Measurements from ENCODE around the gene SYTL2. TPM values are rescaled to one million over a fixed set of nuclear protein-coding genes. Genes with fewer than 3 reads are reported as not detected.

SYTL2 gene
- total RNA-seq, 1 experiment from 2014 or later = 132 TPM

DNA sequence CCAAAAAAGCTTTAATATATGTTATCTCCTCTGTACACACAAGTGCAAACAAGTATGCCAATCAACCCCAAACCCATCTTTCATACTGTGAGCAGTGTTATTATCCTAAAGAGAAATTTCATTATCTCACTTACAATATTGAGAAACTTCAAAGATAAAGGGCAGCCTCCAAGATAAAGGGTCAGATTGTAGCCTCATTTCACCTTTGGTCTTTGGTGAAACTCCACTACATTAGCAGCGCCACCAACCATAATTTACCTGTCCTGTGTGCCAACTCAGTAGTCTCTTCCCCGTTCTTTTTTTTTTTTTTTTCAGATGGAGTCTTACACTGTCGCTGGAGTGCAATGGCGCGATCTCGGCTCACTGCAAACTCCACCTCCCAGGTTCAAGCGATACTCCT is 9.4 kb downstream of the SYTL2 start:
- Histone ChIP-seq H3K27ac (ENCODE audit: low read length) (no peak overlapping the region), H3K4me1 (ENCODE audit: control insufficient read depth, insufficient read depth, low read length) (peaks cover 53% of the 10 kb centered on the region), H3K4me3 (ENCODE audit: low read depth in 2 of 2, low read length in 2 of 2) (no peak overlapping the region), H3K36me3 (ENCODE audit: control insufficient read depth, insufficient read depth, low read length) (no peaks in the 10 kb centered on the region; the same call in 1 of the 2 replicates), H3K9me3 (ENCODE audit: control insufficient read depth, insufficient read depth, low read depth, low read length) (no peaks in the 10 kb centered on the region), H3K27me3 (ENCODE audit: control insufficient read depth, insufficient read depth, low read length) (no peaks in the 10 kb centered on the region)
- ChIA-PET CTCF (no interaction called here), POLR2A (no interaction called here)
- ATAC-seq (no peak), DNase-seq (ENCODE audit: low read depth, low spot score) (no peak)
- intact Hi-C loops (cut with micrococcal nuclease; ENCODE audit: unreplicated experiment) (no loop called here), in situ Hi-C loops (cut with HindIII; ENCODE audit: low pct_unique_long_range_greater_than_20kb, low sequenced_read_pairs) (no loop called here)
- BruUV-seq (replicated peaks) = no TSS peak
- TF ChIP-seq, protein P1, sequence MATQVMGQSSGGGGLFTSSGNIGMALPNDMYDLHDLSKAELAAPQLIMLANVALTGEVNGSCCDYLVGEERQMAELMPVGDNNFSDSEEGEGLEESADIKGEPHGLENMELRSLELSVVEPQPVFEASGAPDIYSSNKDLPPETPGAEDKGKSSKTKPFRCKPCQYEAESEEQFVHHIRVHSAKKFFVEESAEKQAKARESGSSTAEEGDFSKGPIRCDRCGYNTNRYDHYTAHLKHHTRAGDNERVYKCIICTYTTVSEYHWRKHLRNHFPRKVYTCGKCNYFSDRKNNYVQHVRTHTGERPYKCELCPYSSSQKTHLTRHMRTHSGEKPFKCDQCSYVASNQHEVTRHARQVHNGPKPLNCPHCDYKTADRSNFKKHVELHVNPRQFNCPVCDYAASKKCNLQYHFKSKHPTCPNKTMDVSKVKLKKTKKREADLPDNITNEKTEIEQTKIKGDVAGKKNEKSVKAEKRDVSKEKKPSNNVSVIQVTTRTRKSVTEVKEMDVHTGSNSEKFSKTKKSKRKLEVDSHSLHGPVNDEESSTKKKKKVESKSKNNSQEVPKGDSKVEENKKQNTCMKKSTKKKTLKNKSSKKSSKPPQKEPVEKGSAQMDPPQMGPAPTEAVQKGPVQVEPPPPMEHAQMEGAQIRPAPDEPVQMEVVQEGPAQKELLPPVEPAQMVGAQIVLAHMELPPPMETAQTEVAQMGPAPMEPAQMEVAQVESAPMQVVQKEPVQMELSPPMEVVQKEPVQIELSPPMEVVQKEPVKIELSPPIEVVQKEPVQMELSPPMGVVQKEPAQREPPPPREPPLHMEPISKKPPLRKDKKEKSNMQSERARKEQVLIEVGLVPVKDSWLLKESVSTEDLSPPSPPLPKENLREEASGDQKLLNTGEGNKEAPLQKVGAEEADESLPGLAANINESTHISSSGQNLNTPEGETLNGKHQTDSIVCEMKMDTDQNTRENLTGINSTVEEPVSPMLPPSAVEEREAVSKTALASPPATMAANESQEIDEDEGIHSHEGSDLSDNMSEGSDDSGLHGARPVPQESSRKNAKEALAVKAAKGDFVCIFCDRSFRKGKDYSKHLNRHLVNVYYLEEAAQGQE (IDR thresholded peaks at IDR 0.05; ENCODE audit: insufficient read depth in 1 of 2, low read depth in 2 of 2, low read length in 1 of 2) = no peak
- TF ChIP-seq TCF7L2 (IDR thresholded peaks at IDR 0.05; ENCODE audit: low read depth, low read length) = no peak
- TF ChIP-seq POLR2AphosphoS5 (IDR thresholded peaks at IDR 0.05; ENCODE audit: low read depth, low read length) = no peak
- TF ChIP-seq SIN3A (IDR thresholded peaks at IDR 0.05; ENCODE audit: borderline replicate concordance, insufficient read depth, low read depth, low read length) = no peak
- TF ChIP-seq, protein P2, sequence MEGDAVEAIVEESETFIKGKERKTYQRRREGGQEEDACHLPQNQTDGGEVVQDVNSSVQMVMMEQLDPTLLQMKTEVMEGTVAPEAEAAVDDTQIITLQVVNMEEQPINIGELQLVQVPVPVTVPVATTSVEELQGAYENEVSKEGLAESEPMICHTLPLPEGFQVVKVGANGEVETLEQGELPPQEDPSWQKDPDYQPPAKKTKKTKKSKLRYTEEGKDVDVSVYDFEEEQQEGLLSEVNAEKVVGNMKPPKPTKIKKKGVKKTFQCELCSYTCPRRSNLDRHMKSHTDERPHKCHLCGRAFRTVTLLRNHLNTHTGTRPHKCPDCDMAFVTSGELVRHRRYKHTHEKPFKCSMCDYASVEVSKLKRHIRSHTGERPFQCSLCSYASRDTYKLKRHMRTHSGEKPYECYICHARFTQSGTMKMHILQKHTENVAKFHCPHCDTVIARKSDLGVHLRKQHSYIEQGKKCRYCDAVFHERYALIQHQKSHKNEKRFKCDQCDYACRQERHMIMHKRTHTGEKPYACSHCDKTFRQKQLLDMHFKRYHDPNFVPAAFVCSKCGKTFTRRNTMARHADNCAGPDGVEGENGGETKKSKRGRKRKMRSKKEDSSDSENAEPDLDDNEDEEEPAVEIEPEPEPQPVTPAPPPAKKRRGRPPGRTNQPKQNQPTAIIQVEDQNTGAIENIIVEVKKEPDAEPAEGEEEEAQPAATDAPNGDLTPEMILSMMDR (IDR thresholded peaks at IDR 0.05) = no peak

DNA sequence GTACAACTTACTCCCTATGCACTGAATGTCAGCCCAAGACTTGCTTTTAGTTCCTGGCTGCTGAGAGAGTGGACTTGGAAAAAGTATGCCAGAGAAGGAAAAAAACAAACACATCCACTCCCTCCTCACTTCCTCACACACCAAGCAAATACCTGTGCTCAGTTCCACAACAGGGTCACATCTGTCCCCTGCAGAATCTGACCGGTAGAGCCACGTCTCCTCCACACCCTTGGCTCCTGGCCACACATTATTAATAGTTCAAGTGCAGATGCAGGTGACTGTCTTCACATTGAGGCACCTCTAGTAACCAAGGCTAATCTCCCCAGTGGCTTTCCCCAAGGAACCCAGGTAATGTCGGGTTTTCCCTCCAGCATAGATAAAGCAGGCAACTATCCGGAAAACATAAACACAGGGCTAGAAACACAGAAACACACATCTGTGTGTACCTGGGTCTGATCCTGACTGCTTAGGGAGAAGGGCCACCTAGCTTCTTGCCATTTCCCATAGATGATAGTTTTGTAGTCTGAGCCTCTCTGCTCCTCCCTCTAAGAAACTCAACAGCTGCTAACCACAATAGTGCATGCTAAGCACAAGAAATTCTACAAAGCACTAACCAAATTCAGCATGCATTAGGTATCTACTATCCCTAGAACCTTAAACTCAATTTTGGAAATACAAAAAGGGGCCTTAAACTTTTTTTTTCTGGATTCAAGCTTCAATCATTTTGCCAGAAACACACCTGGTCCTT is 10.2 kb downstream of the SYTL2 start:
- no TSS peak for BruUV-seq (replicated peaks)
- POLR2A ChIA-PET = no interaction called here
- CTCF ChIA-PET = no interaction called here

More for the DNA sequence above, 10.2 kb downstream of the SYTL2 start:
- Histone ChIP-seq H3K4me1 (ENCODE audit: control insufficient read depth, insufficient read depth, low read length) (peaks cover 53% of the 10 kb centered on the region), H3K36me3 (ENCODE audit: control insufficient read depth, insufficient read depth, low read length) (no peaks in the 10 kb centered on the region; the same call in 1 of the 2 replicates), H3K27ac (ENCODE audit: low read length) (peak overlapping the region; percentile 12; the same call in 1 of the 2 replicates), H3K27me3 (ENCODE audit: control insufficient read depth, insufficient read depth, low read length) (no peaks in the 10 kb centered on the region), H3K9me3 (ENCODE audit: control insufficient read depth, insufficient read depth, low read depth, low read length) (no peaks in the 10 kb centered on the region), H3K4me3 (ENCODE audit: low read depth in 2 of 2, low read length in 2 of 2) (no peak overlapping the region)
- ATAC-seq (no peak), DNase-seq (ENCODE audit: low read depth, low spot score) (no peak)
- TF ChIP-seq, protein P1 (IDR thresholded peaks at IDR 0.05; ENCODE audit: insufficient read depth in 1 of 2, low read depth in 2 of 2, low read length in 1 of 2) = no peak
- TF ChIP-seq POLR2AphosphoS5 (IDR thresholded peaks at IDR 0.05; ENCODE audit: low read depth, low read length) (no peak), SIN3A (IDR thresholded peaks at IDR 0.05; ENCODE audit: borderline replicate concordance, insufficient read depth, low read depth, low read length) (no peak), TCF7L2 (IDR thresholded peaks at IDR 0.05; ENCODE audit: low read depth, low read length) (no peak)
- TF ChIP-seq, protein P2 (IDR thresholded peaks at IDR 0.05) = no peak
- in situ Hi-C loops (cut with HindIII; ENCODE audit: low pct_unique_long_range_greater_than_20kb, low sequenced_read_pairs) = no loop called here
- intact Hi-C loops (cut with micrococcal nuclease; ENCODE audit: unreplicated experiment) = no loop called here

Data from Panc1 (cell line).